Caco-2 (cell line): ENCODE results near the gene ERC2. TPM values are rescaled to one million over a fixed set of nuclear protein-coding genes. Genes with fewer than 3 reads are reported as not detected.

Experiments used
- BruUV-seq: library from RNA; stranded (reverse); fragments of 400-500 nt; replicated peaks from 2 replicates; lab custom pipeline; 2021; lab: Mats Ljungman, UMichigan
- CTCF ChIA-PET: fragments of 300-600 bp; sonication (Branson Sonifier 250); formaldehyde crosslinking; loops from one replicate; lab custom pipeline; 2022; ENCODE audit warnings: antibody characterized with exemption; lab: Charles Lee
- POLR2A ChIA-PET: fragments of 300-600 bp; sonication (Branson Sonifier 250); formaldehyde crosslinking; loops from one replicate; lab custom pipeline; 2022; ENCODE audit warnings: antibody characterized with exemption; lab: Charles Lee
- DNase-seq, 2 experiments: peaks; one replicate each; pipeline versions ENCODE4 v3.0.0 to v3.0.0-alpha.2; 2020 to 2022
- H3K27me3 ChIP-seq: replicated peaks from 2 replicates; pipeline ENCODE4 v1.6.0; 2011; ENCODE audit warnings: low read length; ENCODE audit not compliant: control insufficient read depth, insufficient read depth
- H3K36me3 ChIP-seq: 2 replicates; pipeline ENCODE4 v1.5.1; 2011; ENCODE audit warnings: low read length; ENCODE audit not compliant: control insufficient read depth, insufficient read depth
- H3K4me1 ChIP-seq: fragments of 250-450 bp; sonication (Bioruptor Pico); 2 replicates; pipeline ENCODE4 v1.5.1; 2020; ENCODE audit warnings: mild to moderate bottlenecking
- H3K4me3 ChIP-seq: 2 replicates; pipeline ENCODE4 v1.5.1; 2011; ENCODE audit warnings: low read depth, mild to moderate bottlenecking, control low read depth, low read length
- H3K9me3 ChIP-seq: fragments of 250-450 bp; sonication (Bioruptor Pico); 2 replicates; pipeline ENCODE4 v1.5.1; 2020; ENCODE audit warnings: mild to moderate bottlenecking, moderate library complexity
- H3K27ac Mint-ChIP-seq: one replicate; pipeline ENCODE4 v1.8.0; 2022; ENCODE audit warnings: mixed read lengths; ENCODE audit not compliant: unreplicated experiment
- H3K27me3 Mint-ChIP-seq: one replicate; pipeline ENCODE4 v1.8.0; 2022; ENCODE audit warnings: mixed read lengths; ENCODE audit not compliant: insufficient read depth, unreplicated experiment
- H3K36me3 Mint-ChIP-seq: one replicate; pipeline ENCODE4 v1.8.0; 2022; ENCODE audit warnings: mild to moderate bottlenecking, mixed read lengths; ENCODE audit not compliant: insufficient read depth, unreplicated experiment
- H3K4me1 Mint-ChIP-seq: one replicate; pipeline ENCODE4 v1.8.0; 2022; ENCODE audit warnings: low read depth, mixed read lengths; ENCODE audit not compliant: unreplicated experiment
- H3K4me3 Mint-ChIP-seq: one replicate; pipeline ENCODE4 v1.8.0; 2022; ENCODE audit warnings: mild to moderate bottlenecking, moderate library complexity, mixed read lengths; ENCODE audit not compliant: unreplicated experiment
- H3K9me3 Mint-ChIP-seq: one replicate; pipeline ENCODE4 v1.8.0; 2022; ENCODE audit warnings: mixed read lengths; ENCODE audit not compliant: unreplicated experiment
- intact Hi-C: fragments of 100-400 bp; cut with micrococcal nuclease; formaldehyde crosslinking; loops from one replicate; pipeline ENCODE4 v1.10.0; 2022; ENCODE audit not compliant: unreplicated experiment
- total RNA-seq: library from RNA; stranded (reverse); gene quantifications from 2 replicates; pipeline ENCODE4 v1.2.3, GENCODE V29; 2022
- TF ChIP-seq, protein P1 (sequence below), 2 experiments: fragments of 200-600 bp in 1 of 2; IDR thresholded peaks; 1 replicate in 1 of 2; 2 replicates in 1 of 2; pipeline versions ENCODE4 v1.5.1 to v1.8.0; 2011 to 2022; ENCODE audit warnings: antibody characterized with exemption in 1 of 2, control low read depth in 1 of 2, inconsistent platforms in 1 of 2, low read depth in 1 of 2, low read length in 1 of 2, mild to moderate bottlenecking in 1 of 2, moderate library complexity in 1 of 2; ENCODE audit not compliant: insufficient read depth in 1 of 2, severe bottlenecking in 1 of 2, unreplicated experiment in 1 of 2

The ERC2 gene
- total RNA-seq, 1 experiment from 2014 or later: 0.54 TPM

DNA sequence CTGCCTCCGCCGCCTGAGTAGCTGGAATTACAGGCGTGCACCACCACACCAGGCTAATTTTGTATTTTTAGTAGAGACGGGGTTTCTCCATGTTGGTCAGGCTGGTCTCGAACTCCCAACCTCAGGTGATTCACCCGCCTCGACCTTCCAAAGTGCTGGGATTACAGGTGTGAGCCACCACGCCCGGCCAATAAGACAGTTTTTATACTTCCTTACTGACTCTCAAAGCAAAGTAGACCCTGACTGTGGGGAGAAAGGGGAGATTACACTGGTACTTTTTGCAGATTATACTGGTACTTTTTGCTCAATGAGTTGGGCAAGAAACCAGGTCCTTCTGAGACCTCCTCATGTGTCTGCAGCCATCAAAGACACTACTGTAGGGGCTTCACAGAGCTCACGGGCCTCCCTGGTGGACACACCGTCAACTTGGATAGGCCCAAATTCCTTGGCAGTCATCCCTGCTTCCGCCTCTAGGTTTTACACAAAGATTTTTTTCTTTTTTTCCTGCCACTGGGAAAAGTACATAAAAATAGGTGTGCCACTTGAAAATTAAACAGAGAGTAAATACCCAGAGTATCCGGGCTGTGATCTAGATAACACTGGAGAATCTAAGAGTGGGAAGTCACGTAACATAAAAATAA is 837.9 kb downstream of the ERC2 start:
- no peak overlapping the region for H3K4me3 ChIP-seq
- H3K4me1 ChIP-seq: no peaks in the 10 kb centered on the region
- ChIA-PET CTCF (no interaction called here), POLR2A (no interaction called here)
- no peaks in the 10 kb centered on the region for H3K27me3 Mint-ChIP-seq
- H3K36me3 Mint-ChIP-seq: no peaks in the 10 kb centered on the region
- no peaks in the 10 kb centered on the region for H3K36me3 ChIP-seq
- no peaks in the 10 kb centered on the region for H3K9me3 Mint-ChIP-seq
- DNase-seq: no peak
- no peak overlapping the region for H3K4me3 Mint-ChIP-seq
- no peaks in the 10 kb centered on the region for H3K4me1 Mint-ChIP-seq
- no peaks in the 10 kb centered on the region for H3K9me3 ChIP-seq
- H3K27me3 ChIP-seq: no peaks in the 10 kb centered on the region
- TF ChIP-seq, protein P1, sequence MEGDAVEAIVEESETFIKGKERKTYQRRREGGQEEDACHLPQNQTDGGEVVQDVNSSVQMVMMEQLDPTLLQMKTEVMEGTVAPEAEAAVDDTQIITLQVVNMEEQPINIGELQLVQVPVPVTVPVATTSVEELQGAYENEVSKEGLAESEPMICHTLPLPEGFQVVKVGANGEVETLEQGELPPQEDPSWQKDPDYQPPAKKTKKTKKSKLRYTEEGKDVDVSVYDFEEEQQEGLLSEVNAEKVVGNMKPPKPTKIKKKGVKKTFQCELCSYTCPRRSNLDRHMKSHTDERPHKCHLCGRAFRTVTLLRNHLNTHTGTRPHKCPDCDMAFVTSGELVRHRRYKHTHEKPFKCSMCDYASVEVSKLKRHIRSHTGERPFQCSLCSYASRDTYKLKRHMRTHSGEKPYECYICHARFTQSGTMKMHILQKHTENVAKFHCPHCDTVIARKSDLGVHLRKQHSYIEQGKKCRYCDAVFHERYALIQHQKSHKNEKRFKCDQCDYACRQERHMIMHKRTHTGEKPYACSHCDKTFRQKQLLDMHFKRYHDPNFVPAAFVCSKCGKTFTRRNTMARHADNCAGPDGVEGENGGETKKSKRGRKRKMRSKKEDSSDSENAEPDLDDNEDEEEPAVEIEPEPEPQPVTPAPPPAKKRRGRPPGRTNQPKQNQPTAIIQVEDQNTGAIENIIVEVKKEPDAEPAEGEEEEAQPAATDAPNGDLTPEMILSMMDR (IDR thresholded peaks at IDR 0.05; ENCODE audit: insufficient read depth in 1 of 2, low read depth in 1 of 2, low read length in 1 of 2, severe bottlenecking in 1 of 2, unreplicated experiment in 1 of 2): no peak
- no peak overlapping the region for H3K27ac Mint-ChIP-seq
- intact Hi-C loops: no loop called here
- no TSS peak for BruUV-seq

DNA sequence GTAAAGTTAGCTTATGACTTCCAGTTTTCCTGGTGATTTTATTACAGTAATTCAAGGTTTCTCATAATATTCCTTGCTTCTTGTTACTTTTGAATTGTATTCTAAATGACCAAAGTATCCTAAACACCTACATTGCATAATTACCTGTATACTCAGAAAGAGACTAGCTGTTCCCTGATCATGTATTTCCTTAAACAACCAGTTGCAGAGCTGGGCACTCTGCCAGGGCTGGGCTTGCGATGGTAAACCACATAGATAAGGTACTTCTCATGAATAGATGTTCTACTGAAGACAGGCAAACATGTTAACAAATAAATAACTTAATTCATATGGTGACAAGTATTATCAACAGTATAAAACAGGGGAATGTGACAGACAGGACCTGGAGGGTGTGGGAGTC is 838.8 kb downstream of the ERC2 start:
- intact Hi-C loops: no loop called here
- TF ChIP-seq, protein P1 (IDR thresholded peaks at IDR 0.05; ENCODE audit: insufficient read depth in 1 of 2, low read depth in 1 of 2, low read length in 1 of 2, severe bottlenecking in 1 of 2, unreplicated experiment in 1 of 2): no peak
- H3K4me3 ChIP-seq: no peak overlapping the region
- no peak for DNase-seq
- ChIA-PET POLR2A (no interaction called here), CTCF (no interaction called here)
- no peaks in the 10 kb centered on the region for H3K4me1 ChIP-seq
- no peaks in the 10 kb centered on the region for H3K4me1 Mint-ChIP-seq
- no peak overlapping the region for H3K4me3 Mint-ChIP-seq
- H3K9me3 ChIP-seq: no peaks in the 10 kb centered on the region
- no peaks in the 10 kb centered on the region for H3K9me3 Mint-ChIP-seq
- no TSS peak for BruUV-seq
- H3K27me3 Mint-ChIP-seq: no peaks in the 10 kb centered on the region
- H3K27me3 ChIP-seq: no peaks in the 10 kb centered on the region
- no peak overlapping the region for H3K27ac Mint-ChIP-seq
- H3K36me3 ChIP-seq: no peaks in the 10 kb centered on the region
- H3K36me3 Mint-ChIP-seq: no peaks in the 10 kb centered on the region

DNA sequence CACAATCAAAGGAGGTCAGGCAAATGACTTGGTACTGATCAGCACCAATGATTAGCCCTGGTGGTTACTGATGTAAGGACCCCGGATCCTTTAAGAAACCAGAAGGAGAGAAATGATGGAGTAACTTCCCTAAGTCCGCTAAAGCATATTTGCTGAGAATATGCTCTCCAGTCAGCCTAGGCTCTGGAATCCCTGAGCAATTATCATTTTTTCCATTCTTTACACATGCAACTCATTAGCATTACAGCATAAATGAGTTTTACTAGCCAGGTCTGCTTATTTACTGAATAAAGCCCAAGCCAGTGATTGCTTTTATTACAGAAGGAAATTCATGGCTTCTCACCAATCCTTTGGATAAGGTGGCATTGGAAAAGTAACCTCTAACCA is 842.0 kb downstream of the ERC2 start:
- TF ChIP-seq, protein P1 (IDR thresholded peaks at IDR 0.05; ENCODE audit: insufficient read depth in 1 of 2, low read depth in 1 of 2, low read length in 1 of 2, severe bottlenecking in 1 of 2, unreplicated experiment in 1 of 2): no peak

More for the DNA sequence above, 842.0 kb downstream of the ERC2 start:
- no peak overlapping the region for H3K4me3 Mint-ChIP-seq
- Histone ChIP-seq H3K36me3 (no peaks in the 10 kb centered on the region), H3K4me1 (peaks cover 22% of the 10 kb centered on the region), H3K4me3 (no peak overlapping the region), H3K27me3 (no peaks in the 10 kb centered on the region), H3K9me3 (no peaks in the 10 kb centered on the region)
- no peak overlapping the region for H3K27ac Mint-ChIP-seq
- intact Hi-C loops: no loop called here
- H3K27me3 Mint-ChIP-seq: no peaks in the 10 kb centered on the region
- peaks cover 20% of the 10 kb centered on the region for H3K4me1 Mint-ChIP-seq
- DNase-seq: no peak
- ChIA-PET CTCF (no interaction called here), POLR2A (no interaction called here)
- BruUV-seq: no TSS peak
- peaks cover 10% of the 10 kb centered on the region for H3K9me3 Mint-ChIP-seq
- H3K36me3 Mint-ChIP-seq: peaks cover 6% of the 10 kb centered on the region
